GM13976 (cell line): ENCODE measurements around the gene HPN.

Source experiments
- DNase-seq: peaks from one replicate; pipeline ENCODE4 v3.0.0; 2012; ENCODE audit warnings: low spot score
- CTCF ChIP-seq: IDR thresholded peaks from 2 replicates; pipeline ENCODE4 v1.5.1; 2012; ENCODE audit warnings: borderline replicate concordance, mild to moderate bottlenecking; ENCODE audit not compliant: insufficient read depth; ENCODE audit errors: extremely low read depth, missing control alignments, control extremely low read depth
- in situ Hi-C: fragments of 300-500 bp; cut with MboI; formaldehyde crosslinking; loops from one replicate; pipeline ENCODE4 v1.12.0; 2022; ENCODE audit warnings: low sequenced_read_pairs, mixed read lengths, inconsistent platforms; ENCODE audit not compliant: unreplicated experiment

The HPN gene

GRCh38 chr19:35093941-35094647, 52.6 kb downstream of the HPN start:
- in situ Hi-C loops: no loop called here
- no peak for DNase-seq
- TF ChIP-seq CTCF: no peak

DNA sequence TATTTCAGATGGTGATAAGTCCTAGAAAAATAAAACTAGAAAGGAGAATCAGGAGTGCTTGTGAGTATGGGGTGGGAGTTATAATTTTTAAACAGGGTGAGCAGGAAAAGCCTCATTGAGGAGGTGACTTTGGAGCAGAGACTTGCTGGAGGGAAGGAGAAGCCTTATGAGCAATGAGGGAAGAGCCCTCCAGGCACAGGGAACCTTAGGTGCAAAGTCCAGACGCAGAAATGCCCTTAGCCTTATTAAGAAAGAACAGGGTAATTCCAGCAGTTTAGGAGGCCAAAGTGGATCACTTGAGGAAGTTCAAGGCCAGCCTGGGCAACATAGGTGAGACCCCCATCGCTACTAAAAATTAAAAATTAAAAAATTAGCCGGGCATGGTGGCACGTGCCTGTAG, 53.1 kb downstream of the HPN start:
- DNase-seq: no peak
- in situ Hi-C loops: no loop called here
- TF ChIP-seq CTCF: no peak

GRCh38 chr19:35095667-35096368, 54.3 kb downstream of the HPN start:
- no peak for TF ChIP-seq CTCF
- in situ Hi-C loops: no loop called here
- DNase-seq: no peak

DNA sequence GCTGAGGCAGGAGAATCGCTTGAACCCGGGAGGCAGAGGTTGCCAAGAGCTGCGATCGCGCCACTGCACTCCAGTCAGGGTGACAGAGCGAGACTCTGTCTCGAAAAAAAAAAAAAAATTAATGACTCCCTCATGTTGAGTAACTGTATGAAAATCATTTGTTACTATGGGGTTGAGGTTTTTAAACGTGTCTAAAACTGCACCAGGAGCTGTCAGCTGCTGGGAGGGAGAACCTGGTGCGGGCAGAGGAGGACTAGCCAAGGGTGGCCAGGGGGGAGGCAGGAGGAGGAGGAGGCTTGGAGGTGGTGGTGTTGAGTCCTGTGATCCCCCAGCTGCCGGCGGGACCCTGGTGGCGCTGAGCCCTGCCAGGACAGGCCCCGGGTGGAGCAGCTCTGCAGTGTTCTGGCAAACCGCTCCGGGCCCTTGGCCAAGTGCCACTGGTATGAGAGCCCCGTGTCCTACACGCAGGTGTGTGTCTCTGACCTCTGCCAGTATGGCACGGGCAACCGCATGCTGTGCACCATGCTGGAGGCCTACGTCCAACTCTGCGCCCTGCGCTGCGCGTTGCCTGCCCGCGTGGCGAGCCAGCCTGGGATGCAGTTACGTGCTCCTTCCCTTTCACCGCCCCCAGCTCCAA, 57.0 kb downstream of the HPN start:
- in situ Hi-C loops: no loop called here
- no peak for DNase-seq
- TF ChIP-seq CTCF: no peak

DNA sequence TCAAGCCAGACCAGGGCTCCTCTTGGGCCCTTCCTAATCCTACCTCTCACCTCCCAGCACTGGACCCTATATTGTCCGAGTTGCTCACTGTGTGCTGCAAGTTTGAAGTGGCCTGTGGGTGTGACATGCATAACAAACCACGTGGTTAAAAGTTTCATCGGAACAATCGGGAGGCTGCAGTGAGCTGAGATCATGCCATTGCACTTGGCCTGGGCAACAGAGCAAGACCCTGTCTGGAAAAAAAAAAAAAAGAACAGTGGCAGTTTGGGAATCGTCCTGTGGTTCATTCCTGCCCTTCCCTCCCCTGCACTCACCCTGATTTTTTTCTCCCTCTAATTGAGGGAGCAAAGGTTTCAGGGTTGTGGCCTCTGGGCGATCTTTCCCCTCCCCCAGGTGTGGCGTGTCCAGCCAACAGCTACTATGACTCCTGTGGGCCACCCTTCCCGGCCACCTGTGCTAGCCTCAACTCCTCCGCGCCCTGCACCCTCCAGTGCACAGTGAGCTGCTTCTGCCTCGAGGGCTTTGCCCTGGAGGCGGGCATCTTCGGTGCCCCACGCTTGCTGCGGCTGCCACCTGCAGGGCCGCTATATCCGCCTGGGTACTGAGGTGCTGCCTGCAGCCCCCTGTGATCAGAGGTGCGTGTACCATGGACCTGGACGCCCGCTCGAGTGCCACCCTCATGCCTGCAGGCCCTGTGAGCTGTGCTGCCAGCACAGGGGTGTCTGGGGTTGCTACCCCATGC, 57.8 kb downstream of the HPN start:
- in situ Hi-C loops: no loop called here
- TF ChIP-seq CTCF: no peak
- DNase-seq: no peak

- DNase-seq: no peak
- in situ Hi-C loops: no loop called here
- TF ChIP-seq CTCF: no peak
Observed at GRCh38 chr19:35099897-35100275, 58.4 kb downstream of the HPN start.
